MM.1S (cell line): ENCODE data around the gene CPNE1.

Experiments used
- DNase-seq: peaks from one replicate; pipeline ENCODE4 v3.0.0-alpha.2; 2015
- H2AFZ ChIP-seq: fragments of 300-600 bp; sonication (generic); 2 replicates; pipeline ENCODE4 v1.6.0; 2016; ENCODE audit warnings: antibody characterized with exemption, low read length
- H3F3A ChIP-seq: fragments of 300-600 bp; sonication (generic); 2 replicates; pipeline ENCODE4 v1.6.1; 2016; ENCODE audit warnings: mild to moderate bottlenecking, antibody characterized with exemption, low read length, moderate library complexity, mixed read lengths; ENCODE audit not compliant: insufficient read depth
- H3K27ac ChIP-seq: fragments of 300-600 bp; sonication (generic); 2 replicates; pipeline ENCODE4 v1.5.1; 2016; ENCODE audit warnings: mild to moderate bottlenecking, low read length
- H3K27me3 ChIP-seq: fragments of 300-600 bp; sonication (generic); replicated peaks from 2 replicates; pipeline ENCODE4 v1.6.0; 2016; ENCODE audit warnings: low read length; ENCODE audit not compliant: insufficient read depth
- H3K36me3 ChIP-seq: fragments of 300-600 bp; sonication (generic); replicated peaks from 2 replicates; pipeline ENCODE4 v1.6.1; 2016; ENCODE audit warnings: mild to moderate bottlenecking, low read length, mixed read lengths; ENCODE audit not compliant: insufficient read depth
- H3K4me1 ChIP-seq: fragments of 300-600 bp; sonication (generic); 2 replicates; pipeline ENCODE4 v1.6.1; 2016; ENCODE audit warnings: low read length, mixed read lengths
- H3K4me2 ChIP-seq: fragments of 300-600 bp; sonication (generic); 2 replicates; pipeline ENCODE4 v1.6.0; 2016; ENCODE audit warnings: low read depth, low read length
- H3K4me3 ChIP-seq: fragments of 300-600 bp; sonication (generic); 2 replicates; pipeline ENCODE4 v1.5.1; 2016; ENCODE audit warnings: low read length, mixed read lengths
- H3K79me2 ChIP-seq: fragments of 300-600 bp; sonication (generic); 2 replicates; pipeline ENCODE4 v1.6.1; 2016; ENCODE audit warnings: mixed run types, low read length, mixed read lengths
- H3K9ac ChIP-seq: fragments of 300-600 bp; sonication (generic); 2 replicates; pipeline ENCODE4 v1.6.1; 2016; ENCODE audit warnings: low read length, mixed read lengths
- H3K9me2 ChIP-seq: fragments of 300-600 bp; sonication (generic); replicated peaks from 2 replicates; pipeline ENCODE4 v1.6.1; 2016; ENCODE audit warnings: mild to moderate bottlenecking, low read length, mixed read lengths; ENCODE audit not compliant: insufficient read depth
- H3K9me3 ChIP-seq: fragments of 300-600 bp; sonication (generic); replicated peaks from 2 replicates; pipeline ENCODE4 v1.6.1; 2016; ENCODE audit warnings: mild to moderate bottlenecking, low read length, mixed read lengths; ENCODE audit not compliant: insufficient read depth
- H4K20me1 ChIP-seq: fragments of 300-600 bp; sonication (generic); 2 replicates; pipeline ENCODE4 v1.6.1; 2016; ENCODE audit warnings: mild to moderate bottlenecking, low read length, moderate library complexity, mixed read lengths; ENCODE audit not compliant: insufficient read depth
- EZH2 ChIP-seq: fragments of 300-600 bp; sonication (generic); optimal IDR thresholded peaks from 2 replicates; pipeline ENCODE3; 2017; ENCODE audit warnings: low read depth, mild to moderate bottlenecking, antibody characterized with exemption, low read length, mixed read lengths
- EZH2phosphoT487 ChIP-seq: fragments of 300-600 bp; sonication (generic); IDR thresholded peaks from 2 replicates; pipeline ENCODE4 v1.6.1; 2018; ENCODE audit warnings: antibody characterized with exemption, low read length
- TF ChIP-seq, protein P1 (sequence below): fragments of 300-600 bp; sonication (generic); IDR thresholded peaks from 2 replicates; pipeline ENCODE4 v1.5.1; 2016; ENCODE audit warnings: antibody characterized with exemption, low read length, mixed read lengths

CPNE1 gene

DNA sequence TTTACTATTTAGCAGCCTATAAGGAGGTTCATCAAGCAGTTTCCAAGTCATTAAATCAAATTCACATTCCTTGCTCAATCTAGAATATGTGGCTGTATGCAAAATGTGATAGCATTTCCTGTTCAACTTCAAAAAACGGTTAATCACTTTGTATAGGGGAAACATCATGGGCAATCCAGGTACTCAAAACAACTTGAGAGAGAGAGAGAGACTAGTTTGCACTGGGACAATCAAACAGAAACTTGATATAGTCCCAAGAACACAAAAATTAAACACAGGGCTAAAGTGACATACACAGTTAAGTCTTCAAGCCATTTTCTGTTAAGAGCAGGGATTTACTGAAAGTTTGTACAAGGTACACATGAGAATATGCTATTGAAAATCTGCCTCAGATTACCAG lies 7.4 kb downstream of the CPNE1 start:
- no peak for DNase-seq
- peaks cover 28% of the 10 kb centered on the region for H3K36me3 ChIP-seq
- H3K79me2 ChIP-seq, result peaks cover 99% of the 10 kb centered on the region
- no peaks in the 10 kb centered on the region for H3K9me3 ChIP-seq
- H2AFZ ChIP-seq, result no peak overlapping the region
- peaks cover 17% of the 10 kb centered on the region; the same call in 1 of the 2 replicates for H3F3A ChIP-seq
- no peaks in the 10 kb centered on the region for H3K27me3 ChIP-seq
- H3K4me3 ChIP-seq, result no peak overlapping the region
- no peak overlapping the region for H3K27ac ChIP-seq
- no peaks in the 10 kb centered on the region for H3K9me2 ChIP-seq
- TF ChIP-seq, protein P1, sequence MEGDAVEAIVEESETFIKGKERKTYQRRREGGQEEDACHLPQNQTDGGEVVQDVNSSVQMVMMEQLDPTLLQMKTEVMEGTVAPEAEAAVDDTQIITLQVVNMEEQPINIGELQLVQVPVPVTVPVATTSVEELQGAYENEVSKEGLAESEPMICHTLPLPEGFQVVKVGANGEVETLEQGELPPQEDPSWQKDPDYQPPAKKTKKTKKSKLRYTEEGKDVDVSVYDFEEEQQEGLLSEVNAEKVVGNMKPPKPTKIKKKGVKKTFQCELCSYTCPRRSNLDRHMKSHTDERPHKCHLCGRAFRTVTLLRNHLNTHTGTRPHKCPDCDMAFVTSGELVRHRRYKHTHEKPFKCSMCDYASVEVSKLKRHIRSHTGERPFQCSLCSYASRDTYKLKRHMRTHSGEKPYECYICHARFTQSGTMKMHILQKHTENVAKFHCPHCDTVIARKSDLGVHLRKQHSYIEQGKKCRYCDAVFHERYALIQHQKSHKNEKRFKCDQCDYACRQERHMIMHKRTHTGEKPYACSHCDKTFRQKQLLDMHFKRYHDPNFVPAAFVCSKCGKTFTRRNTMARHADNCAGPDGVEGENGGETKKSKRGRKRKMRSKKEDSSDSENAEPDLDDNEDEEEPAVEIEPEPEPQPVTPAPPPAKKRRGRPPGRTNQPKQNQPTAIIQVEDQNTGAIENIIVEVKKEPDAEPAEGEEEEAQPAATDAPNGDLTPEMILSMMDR, result no peak
- TF ChIP-seq EZH2phosphoT487 (no peak), EZH2 (no peak)
- H4K20me1 ChIP-seq, result peaks cover 81% of the 10 kb centered on the region
- no peak overlapping the region for H3K9ac ChIP-seq
- H3K4me1 ChIP-seq, result peaks cover 23% of the 10 kb centered on the region
- no peak overlapping the region for H3K4me2 ChIP-seq

DNA sequence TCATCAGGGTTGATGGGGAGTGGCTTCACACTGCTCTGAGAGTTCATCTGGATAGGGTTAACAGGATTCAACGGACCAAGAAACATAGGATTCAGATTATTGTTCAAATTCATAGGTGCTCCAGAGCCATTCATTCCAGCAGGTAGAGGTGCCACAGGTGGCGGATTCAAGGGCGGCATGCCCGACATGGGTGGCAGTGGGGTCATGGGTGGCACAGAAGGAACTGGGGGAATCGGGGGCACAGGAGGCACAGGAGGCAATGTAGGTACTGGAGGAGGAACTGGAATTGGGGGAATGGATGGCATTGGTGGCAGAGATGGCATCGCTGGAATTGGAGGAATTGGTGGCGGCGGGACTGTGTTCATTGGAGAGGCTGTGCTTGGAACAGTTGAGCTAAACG lies 10.3 kb downstream of the CPNE1 start:
- H3K9me2 ChIP-seq, result no peaks in the 10 kb centered on the region
- TF ChIP-seq EZH2 (no peak), EZH2phosphoT487 (no peak)
- TF ChIP-seq, protein P1, result no peak
- 0 out of 2 replicates have a peak, but pooled peaks cover 6% of the 10 kb centered on the region for H3F3A ChIP-seq
- no peaks in the 10 kb centered on the region for H3K9me3 ChIP-seq
- no peak for DNase-seq
- no peaks in the 10 kb centered on the region for H3K4me1 ChIP-seq
- H4K20me1 ChIP-seq, result peaks cover 59% of the 10 kb centered on the region
- peaks cover 94% of the 10 kb centered on the region for H3K79me2 ChIP-seq
- H2AFZ ChIP-seq, result no peak overlapping the region
- H3K36me3 ChIP-seq, result peaks cover 30% of the 10 kb centered on the region
- no peak overlapping the region for H3K4me2 ChIP-seq
- H3K4me3 ChIP-seq, result no peak overlapping the region
- no peak overlapping the region for H3K9ac ChIP-seq
- no peak overlapping the region for H3K27ac ChIP-seq
- H3K27me3 ChIP-seq, result no peaks in the 10 kb centered on the region

DNA sequence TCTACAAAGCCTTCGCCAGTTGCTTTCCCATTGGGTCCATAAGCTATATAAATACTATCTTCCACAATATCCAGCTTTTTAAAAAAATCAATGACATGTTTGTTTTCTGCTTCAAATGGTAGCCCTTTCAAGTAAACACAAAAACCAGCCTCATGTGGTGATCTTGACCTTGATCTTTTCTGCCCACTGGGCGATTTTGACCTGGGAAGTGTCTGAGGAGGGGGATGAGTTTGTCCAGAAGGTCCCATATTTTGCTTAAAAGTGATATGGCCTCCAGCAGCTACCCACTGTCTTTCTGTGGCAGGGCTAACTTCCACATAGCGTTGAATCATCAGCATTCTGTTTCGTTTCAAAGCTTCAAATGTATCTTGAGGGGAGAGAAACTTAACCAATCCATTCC lies 10.8 kb downstream of the CPNE1 start:
- H3K79me2 ChIP-seq, result peaks cover 93% of the 10 kb centered on the region
- peaks cover 30% of the 10 kb centered on the region for H3K36me3 ChIP-seq
- no peak for DNase-seq
- H3K27ac ChIP-seq, result no peak overlapping the region
- no peak overlapping the region for H3K4me3 ChIP-seq
- H3K27me3 ChIP-seq, result no peaks in the 10 kb centered on the region
- no peak overlapping the region for H3K9ac ChIP-seq
- H3F3A ChIP-seq, result 0 out of 2 replicates have a peak, but pooled peaks cover 6% of the 10 kb centered on the region
- H3K4me1 ChIP-seq, result no peaks in the 10 kb centered on the region
- no peaks in the 10 kb centered on the region for H3K9me2 ChIP-seq
- TF ChIP-seq, protein P1, result no peak
- no peak for TF ChIP-seq EZH2
- TF ChIP-seq EZH2phosphoT487, result no peak
- H2AFZ ChIP-seq, result no peak overlapping the region
- H3K9me3 ChIP-seq, result no peaks in the 10 kb centered on the region
- H3K4me2 ChIP-seq, result no peak overlapping the region
- peaks cover 54% of the 10 kb centered on the region for H4K20me1 ChIP-seq
